ENCODE data around the gene MLLT3.
A peak's percentile ranks its signal among the peaks of the same experiment; 100 is the strongest.
"Not testable (repeated sequence)": the region's sequence is repeated elsewhere in the genome, so short reads cannot be mapped to it uniquely, and the experiment has no call there.

MLLT3 gene

DNA sequence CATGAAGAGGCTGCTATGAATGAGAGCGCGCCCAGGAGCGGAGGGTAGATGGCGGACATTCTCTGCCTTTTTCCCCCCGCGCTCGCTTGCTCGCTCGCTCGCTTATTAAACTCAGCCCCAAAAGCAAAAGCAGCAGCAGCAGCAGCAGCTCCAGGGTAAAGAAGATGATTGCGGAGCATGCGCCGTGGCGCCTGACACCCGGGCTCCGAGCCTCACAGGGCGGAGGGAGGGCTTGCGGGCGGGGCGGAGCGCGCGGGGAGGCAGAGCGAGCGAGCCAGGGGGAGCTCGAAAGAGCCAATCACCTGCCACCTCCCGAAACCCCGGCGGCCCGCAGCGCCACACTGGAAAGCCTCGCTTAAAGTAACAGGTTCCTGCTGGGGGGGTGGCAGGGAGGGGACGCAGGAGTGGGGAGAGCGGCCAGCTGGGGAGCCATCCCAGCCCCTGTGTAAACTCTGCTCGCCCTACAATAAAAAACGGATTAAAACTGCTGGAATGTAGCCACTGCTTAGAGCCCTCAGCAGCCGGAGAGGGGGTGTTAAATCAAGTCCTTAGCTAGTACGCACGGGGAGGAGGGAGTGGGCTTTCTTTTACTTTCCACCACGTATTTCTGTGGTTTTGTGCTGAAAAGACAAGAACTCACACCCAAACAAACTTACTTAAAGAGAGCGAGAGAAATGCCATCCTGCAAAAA, at the start of gene MLLT3:
TSS of gene MLLT3 (minus strand) at position 170 of the 691 bp plus-strand sequence.
- peak; percentile 76 for DNase-seq

DNA sequence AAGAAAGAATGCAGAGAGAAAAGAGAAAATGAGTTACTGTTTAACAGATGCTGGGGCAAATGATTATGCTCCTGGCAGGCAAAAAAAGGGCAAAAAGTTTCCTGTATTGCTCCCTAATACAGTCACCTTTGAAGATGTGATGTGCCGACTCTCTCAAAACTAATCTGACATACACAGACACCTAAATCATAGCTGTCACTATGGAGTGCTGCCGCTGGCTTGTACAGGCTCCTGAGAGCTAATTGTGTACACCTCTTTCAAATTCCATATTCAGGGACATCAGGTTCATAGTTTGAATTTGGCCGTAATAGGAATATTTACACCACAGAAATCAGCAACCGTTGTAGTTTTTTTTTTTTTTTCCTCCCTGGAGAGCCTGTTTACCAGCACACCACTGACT, 49.3 kb upstream of the MLLT3 start:
- DNase-seq: no peak

DNA sequence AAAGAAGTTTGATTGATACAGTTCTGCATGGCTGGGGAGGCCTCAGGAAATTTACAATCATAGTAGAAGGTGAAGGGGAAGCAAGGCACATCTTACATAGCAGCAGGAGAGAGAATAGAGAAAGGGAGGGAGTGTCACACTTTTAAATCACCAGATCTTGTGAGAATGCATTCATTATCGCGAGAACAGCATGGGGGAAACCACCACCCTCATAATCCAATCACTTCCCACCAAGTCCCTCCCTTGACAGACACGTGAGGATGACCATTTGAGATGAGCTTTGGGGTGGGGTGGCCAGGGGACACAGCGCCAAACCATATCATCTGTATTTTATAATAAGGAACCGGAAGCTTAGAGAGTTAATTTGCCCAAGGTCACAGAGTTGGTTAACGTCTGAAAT, 48.1 kb upstream of the MLLT3 start:
- no peak for DNase-seq

GRCh38 chr9:20664501-20664900, 42.2 kb upstream of the MLLT3 start:
- no peak for DNase-seq

- DNase-seq: no peak
Measured at GRCh38 chr9:20663133-20663532, 40.8 kb upstream of the MLLT3 start.

DNA sequence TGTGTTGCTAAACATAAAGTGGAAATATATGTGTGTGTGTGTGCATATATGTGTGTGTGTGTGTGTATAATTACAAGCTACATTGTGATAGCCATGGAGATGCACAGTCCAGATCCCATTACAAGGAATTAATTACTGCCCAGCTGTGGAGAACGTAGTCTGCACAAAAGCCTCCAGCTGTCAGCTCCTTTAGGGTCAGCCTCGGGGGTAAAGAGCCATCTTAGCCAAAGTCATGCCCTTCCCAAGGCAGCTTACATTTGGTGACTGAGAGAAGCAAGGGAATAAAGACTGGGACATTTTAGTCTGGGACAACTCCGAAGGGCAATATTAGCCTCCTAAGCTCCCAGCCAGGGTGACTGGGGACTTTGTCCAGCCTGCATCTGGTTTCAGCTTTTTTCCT, 39.9 kb upstream of the MLLT3 start:
- DNase-seq: no peak

DNA sequence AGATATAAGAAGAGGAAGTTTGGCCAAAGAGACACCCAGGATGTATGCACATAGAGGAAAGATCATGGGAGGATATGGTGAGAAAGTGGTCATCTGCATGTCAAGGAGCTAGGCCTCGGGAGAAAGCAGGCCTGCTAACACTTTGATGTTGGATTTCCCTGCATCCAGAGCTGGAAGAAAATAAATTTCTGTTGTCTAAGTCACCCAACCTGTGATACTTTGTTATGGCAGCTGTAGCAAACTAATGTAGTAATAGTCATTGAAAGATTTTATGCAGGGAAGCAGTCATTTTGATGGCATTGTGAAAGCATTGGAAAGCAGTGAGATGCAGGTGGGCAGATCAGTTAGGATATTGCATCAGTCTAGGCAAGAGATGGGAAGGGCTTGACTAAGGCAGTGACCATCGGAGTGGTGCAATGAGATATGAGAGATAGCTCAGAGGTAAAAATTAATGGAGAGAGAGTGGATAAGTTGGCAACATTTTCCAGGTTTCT, 37.2 kb upstream of the MLLT3 start:
- no peak for DNase-seq

DNA sequence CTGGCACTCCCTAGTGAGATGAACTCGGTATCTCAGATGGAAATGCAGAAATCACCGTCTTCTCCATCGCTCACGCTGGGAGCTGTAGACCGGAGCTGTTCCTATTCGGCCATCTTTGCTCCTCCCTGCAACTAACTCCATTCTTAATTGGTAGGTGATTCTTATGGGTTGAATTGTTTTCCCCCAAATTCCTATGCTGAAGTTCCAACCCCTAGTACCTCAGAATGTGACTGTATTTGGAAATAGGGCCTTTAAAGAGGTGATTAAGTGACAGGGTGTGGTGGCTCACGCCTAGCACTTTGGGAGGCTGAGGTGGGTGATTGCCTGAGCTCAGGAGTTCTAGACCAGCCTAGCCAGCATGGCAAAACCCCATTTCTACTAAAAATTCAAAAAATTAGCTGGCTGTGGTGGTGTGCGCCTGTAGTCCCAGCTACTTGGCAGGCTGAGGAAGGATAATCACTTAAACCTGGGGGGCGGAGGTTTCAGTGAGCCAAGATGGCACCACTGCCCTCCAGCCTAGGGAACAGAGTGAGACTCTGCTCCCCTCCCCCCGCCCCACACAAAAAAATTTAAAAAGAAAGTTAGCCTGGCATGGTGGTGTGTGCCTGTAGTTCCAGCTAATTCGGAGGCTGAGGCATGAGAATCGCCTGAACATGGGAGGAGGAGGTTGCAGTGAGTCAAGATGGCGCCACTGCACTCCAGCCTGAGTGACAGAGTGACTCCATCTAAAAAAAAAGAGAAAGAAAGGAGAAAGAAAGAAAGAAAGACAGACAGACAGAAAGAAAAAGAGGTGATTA, 36.6 kb upstream of the MLLT3 start:
- DNase-seq: no peak

DNA sequence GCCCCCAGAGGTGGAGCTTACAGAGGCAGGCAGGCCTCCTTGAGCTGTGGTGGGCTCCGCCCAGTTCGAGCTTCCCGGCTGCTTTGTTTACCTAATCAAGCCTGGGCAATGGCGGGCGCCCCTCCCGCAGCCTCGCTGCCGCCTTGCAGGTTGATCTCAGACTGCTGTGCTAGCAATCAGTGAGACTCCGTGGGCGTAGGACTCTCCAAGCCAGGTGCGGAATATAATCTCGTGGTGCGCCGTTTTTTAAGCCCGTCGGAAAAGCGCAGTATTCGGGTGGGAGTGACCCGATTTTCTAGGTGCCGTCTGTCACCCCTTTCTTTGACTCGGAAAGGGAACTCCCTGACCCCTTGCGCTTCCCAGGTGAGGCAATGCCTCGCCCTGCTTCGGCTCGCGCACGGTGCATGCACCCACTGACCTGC, 36.0 kb upstream of the MLLT3 start:
- DNase-seq: not testable (repeated sequence)

- DNase-seq: no peak
Measured at GRCh38 chr9:20651939-20652338, 29.6 kb upstream of the MLLT3 start.

- no peak for DNase-seq
Measured at GRCh38 chr9:20650750-20651299, 28.5 kb upstream of the MLLT3 start.

- no peak for DNase-seq
Measured at GRCh38 chr9:20650313-20650712, 28.0 kb upstream of the MLLT3 start.

DNA sequence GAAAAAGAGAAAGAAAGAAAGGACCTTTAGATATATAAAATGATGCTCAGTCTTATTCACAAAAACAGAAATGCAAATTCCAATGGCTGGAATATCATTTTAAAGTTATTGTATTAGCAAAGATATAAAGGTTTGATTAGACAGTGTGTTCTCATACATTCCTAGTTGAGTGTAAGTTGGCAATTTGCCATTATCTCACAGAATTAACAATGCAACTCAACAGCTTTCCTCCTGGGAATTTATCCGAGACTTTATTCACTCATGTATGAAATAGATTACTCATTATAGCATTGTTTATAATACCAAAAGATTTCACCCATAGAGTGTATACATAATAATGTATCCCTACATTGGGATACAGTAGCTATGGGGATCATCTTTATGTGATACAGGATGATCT, 27.1 kb upstream of the MLLT3 start:
- no peak for DNase-seq

DNA sequence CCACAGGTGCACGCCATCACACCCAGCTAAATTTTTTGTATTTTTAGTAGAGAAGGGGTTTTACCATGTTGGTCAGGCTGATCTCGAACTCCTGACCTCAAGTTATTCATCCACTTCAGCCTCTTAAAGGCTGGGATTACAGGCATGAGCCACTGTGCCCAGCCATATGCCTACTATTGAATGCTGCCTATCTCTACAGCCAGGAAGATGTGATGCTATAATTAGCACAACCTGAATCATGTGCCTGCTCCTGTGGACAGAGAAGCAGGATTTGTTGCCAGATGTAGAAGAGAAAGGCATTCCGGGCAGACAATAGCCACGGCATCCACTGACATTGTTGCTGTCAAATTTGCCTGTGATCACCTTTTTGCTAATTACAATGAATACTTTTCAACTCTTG, 24.4 kb upstream of the MLLT3 start:
- no peak for DNase-seq

DNA sequence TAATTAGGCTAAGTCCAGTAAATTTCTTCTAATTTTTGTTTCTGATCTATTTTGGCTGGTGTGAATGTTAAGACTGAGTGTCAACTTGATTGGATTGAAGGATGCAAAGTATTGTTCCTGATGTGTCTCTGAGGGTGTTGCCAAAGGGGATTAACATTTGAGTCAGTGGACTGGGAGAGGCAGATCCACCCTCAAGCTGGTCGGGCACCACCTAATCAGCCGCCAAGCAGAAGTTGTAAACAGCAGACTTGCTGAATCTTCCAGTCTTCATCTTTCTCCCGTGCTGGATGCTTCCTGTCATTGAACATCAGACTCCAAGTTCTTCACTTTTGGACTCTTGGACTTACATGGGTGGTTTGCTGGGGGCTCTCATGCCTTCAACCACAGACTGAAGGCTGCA, 21.4 kb upstream of the MLLT3 start:
- DNase-seq: no peak

DNA sequence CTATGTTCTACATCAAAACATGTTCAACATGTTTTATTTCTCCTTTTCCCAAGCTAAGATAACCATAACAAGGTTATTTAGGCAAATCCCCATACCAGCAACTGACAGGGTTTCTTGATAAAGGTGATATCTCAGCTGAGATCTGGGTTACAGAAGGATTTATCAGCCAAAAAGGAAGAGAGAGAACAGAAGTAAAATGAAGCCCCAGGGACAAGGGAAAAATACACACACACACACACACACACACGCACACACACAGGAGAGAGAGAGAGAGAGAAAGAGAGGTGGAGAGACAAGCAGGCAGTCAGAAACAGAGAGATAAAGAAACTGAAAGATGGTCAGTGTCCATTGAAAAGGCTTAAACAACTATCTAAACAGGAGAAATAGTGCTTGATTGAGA, 19.7 kb upstream of the MLLT3 start:
- no peak for DNase-seq

- DNase-seq: no peak
Measured at GRCh38 chr9:20640331-20641187, 18.3 kb upstream of the MLLT3 start.

- DNase-seq: no peak
Measured at GRCh38 chr9:20636888-20637440, 14.7 kb upstream of the MLLT3 start.

DNA sequence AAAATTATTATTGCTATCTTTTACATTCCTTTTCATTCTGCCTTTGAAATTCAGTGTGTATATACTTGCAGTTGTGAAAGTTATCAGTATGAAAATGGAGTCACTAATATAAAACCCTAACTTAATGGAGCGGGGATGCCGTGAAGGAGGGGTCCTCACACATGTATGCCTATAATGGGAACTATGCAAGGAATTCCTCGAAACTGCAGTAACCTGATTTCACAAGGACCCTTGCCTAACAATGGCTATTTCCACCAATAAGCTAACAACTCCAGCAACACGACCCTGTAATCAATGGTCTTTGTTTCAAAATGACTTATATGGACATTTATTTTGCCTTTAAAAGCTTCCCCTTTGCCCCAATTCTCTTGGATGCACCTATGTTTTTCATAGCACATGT, 12.6 kb upstream of the MLLT3 start:
- no peak for DNase-seq

DNA sequence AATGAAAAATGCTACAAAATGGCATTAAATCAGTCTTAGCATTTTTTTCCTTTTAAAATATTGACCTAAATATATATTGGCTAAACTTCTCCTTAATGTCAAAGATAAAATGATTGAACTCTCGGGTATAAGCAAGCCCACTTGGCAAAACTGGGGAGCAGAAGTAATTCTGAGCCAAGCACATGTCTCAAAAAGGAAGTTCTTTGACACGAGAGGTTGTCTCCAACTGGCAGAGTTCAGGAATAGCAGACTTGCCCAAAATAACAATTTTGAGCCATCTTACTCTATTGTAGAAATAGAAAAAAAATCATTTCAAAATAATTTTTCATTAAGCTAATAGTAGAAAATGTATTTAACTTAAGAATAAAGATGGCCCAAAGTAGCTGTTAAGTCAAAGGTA, 10.4 kb upstream of the MLLT3 start:
- no peak for DNase-seq

DNA sequence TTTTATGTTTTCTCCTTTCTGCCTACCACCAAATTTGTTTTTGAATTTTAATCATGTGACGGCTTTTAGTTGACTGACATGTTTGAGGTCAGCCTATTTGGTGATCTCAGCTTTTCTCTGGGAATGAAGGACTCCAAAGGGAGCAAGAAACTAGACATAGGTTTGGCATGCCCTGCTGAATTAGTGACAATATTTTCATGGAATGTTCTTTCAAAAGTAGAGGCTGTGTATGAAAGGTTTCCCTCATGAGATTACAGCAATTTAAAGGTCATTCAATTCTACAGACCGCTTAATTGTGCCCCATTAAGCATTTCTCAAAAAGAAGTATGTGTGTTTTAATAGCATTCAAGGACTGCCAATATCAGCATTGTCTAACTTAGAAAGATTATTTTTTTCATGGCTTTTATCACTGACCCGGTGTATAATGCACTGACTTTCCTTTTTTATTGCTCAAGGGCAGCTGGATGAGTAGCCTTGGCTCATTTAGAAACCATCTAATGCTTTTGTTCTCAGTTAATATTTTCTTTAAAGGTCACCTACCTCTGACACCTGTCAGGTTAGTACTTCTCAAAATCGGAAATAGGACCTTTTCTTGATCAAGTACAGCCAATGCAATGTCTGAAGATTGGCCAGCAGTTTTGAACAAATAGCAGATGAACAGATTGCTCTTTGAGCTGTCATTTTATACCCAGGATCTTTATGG, 8.1 kb upstream of the MLLT3 start:
- no peak for DNase-seq

- no peak for DNase-seq
Measured at GRCh38 chr9:20625003-20625349, 2.7 kb upstream of the MLLT3 start.

Data from 8988T (cell line).